Immature natural killer cell (primary cell): ENCODE results near the gene C11orf91. TPM values are rescaled to one million over a fixed set of nuclear protein-coding genes. Genes with fewer than 3 reads are reported as not detected.

Source experiments
- DNase-seq, 3 donors: peaks; one replicate each; pipeline ENCODE4 v3.0.0; 2022; ENCODE audit warnings: mixed read lengths in 1 of 3
- H3K27ac Mint-ChIP-seq, 6 donors: one replicate each; pipeline ENCODE4 v1.8.0; 2020; ENCODE audit warnings: mixed read lengths in 6 of 6, mild to moderate bottlenecking in 5 of 6, inconsistent platforms in 4 of 6, moderate library complexity in 3 of 6
- H3K27me3 Mint-ChIP-seq, 3 donors: one replicate each; pipeline ENCODE4 v1.8.0; 2020 to 2021; ENCODE audit warnings: low read depth in 3 of 3, mild to moderate bottlenecking in 3 of 3, mixed read lengths in 3 of 3, moderate library complexity in 3 of 3, inconsistent platforms in 1 of 3
- H3K36me3 Mint-ChIP-seq, 3 donors: one replicate each; pipeline ENCODE4 v1.8.0; 2020; ENCODE audit warnings: mixed read lengths in 3 of 3, inconsistent platforms in 2 of 3, mild to moderate bottlenecking in 2 of 3
- H3K4me1 Mint-ChIP-seq, 2 donors: one replicate each; pipeline ENCODE4 v1.8.0; 2020; ENCODE audit warnings: inconsistent platforms in 2 of 2, mild to moderate bottlenecking in 2 of 2, mixed read lengths in 2 of 2, moderate library complexity in 1 of 2
- H3K4me3 Mint-ChIP-seq, 5 donors: one replicate each; pipeline ENCODE4 v1.8.0; 2020; ENCODE audit warnings: mild to moderate bottlenecking in 5 of 5, mixed read lengths in 5 of 5, inconsistent platforms in 3 of 5, moderate library complexity in 3 of 5
- H3K9me3 Mint-ChIP-seq, 6 donors: one replicate each; pipeline ENCODE4 v1.8.0; 2020; ENCODE audit warnings: mild to moderate bottlenecking in 6 of 6, mixed read lengths in 6 of 6, inconsistent platforms in 4 of 6, moderate library complexity in 3 of 6
- polyA plus RNA-seq, 3 donors: library from polyadenylated mRNA; unstranded; fragments of 300-500 nt; fragmentation: Illumina TruSeq; gene quantifications; one replicate each; pipeline ENCODE4 v1.2.3, GENCODE V29; 2021

The C11orf91 gene
- polyA plus RNA-seq, 3 donors from 2014 or later, result not detected

- H3K36me3 Mint-ChIP-seq, result no peaks in the 10 kb centered on the region
- H3K27me3 Mint-ChIP-seq, result peaks cover 9 to 18% (median 12%) of the 10 kb centered on the region in 3 donors
- DNase-seq, result no peak
- H3K27ac Mint-ChIP-seq, result no peak overlapping the region
- peak overlapping the region in 1 of 5 donors; percentile 77 for H3K4me3 Mint-ChIP-seq
- peaks cover 0 to 3% (median 0%) of the 10 kb centered on the region in 6 donors for H3K9me3 Mint-ChIP-seq
- H3K4me1 Mint-ChIP-seq, result peaks cover 9 to 12% of the 10 kb centered on the region in 2 donors
Observed at GRCh38 chr11:33698921-33699320, 1.7 kb downstream of the C11orf91 start.

GRCh38 chr11:33697997-33698396, 2.6 kb downstream of the C11orf91 start:
- Mint-ChIP-seq H3K27me3 (peaks cover 9 to 18% (median 12%) of the 10 kb centered on the region in 3 donors), H3K4me1 (peaks cover 9 to 12% of the 10 kb centered on the region in 2 donors), H3K36me3 (no peaks in the 10 kb centered on the region), H3K9me3 (peaks cover 0 to 3% (median 0%) of the 10 kb centered on the region in 6 donors), H3K4me3 (no peak overlapping the region), H3K27ac (no peak overlapping the region)
- DNase-seq, result no peak

GRCh38 chr11:33696931-33697638, 3.5 kb downstream of the C11orf91 start:
- H3K4me3 Mint-ChIP-seq, result no peak overlapping the region
- no peak overlapping the region for H3K27ac Mint-ChIP-seq
- peaks cover 0 to 3% (median 0%) of the 10 kb centered on the region in 6 donors for H3K9me3 Mint-ChIP-seq

GRCh38 chr11:33696411-33696810, 4.2 kb downstream of the C11orf91 start:
- H3K27me3 Mint-ChIP-seq, result peaks cover 9 to 18% (median 12%) of the 10 kb centered on the region in 3 donors
- H3K9me3 Mint-ChIP-seq, result peaks cover 0 to 3% (median 0%) of the 10 kb centered on the region in 6 donors
- H3K27ac Mint-ChIP-seq, result no peak overlapping the region
- H3K4me1 Mint-ChIP-seq, result peaks cover 7 to 10% of the 10 kb centered on the region in 2 donors
- H3K4me3 Mint-ChIP-seq, result no peak overlapping the region
- H3K36me3 Mint-ChIP-seq, result no peaks in the 10 kb centered on the region
- DNase-seq, result no peak

More at GRCh38 chr11:33696931-33697638, 3.5 kb downstream of the C11orf91 start:
- H3K27me3 Mint-ChIP-seq, result peaks cover 9 to 18% (median 12%) of the 10 kb centered on the region in 3 donors
- no peak for DNase-seq
- no peaks in the 10 kb centered on the region for H3K36me3 Mint-ChIP-seq
- H3K4me1 Mint-ChIP-seq, result peaks cover 9 to 12% of the 10 kb centered on the region in 2 donors

GRCh38 chr11:33695051-33695566, 5.5 kb downstream of the C11orf91 start:
- no peak for DNase-seq
- peaks cover 2 to 11% (median 8%) of the 10 kb centered on the region in 3 donors for H3K27me3 Mint-ChIP-seq
- H3K27ac Mint-ChIP-seq, result no peak overlapping the region
- H3K4me3 Mint-ChIP-seq, result no peak overlapping the region
- H3K4me1 Mint-ChIP-seq, result peaks cover 0 to 4% of the 10 kb centered on the region in 2 donors
- peaks cover 0 to 3% (median 0%) of the 10 kb centered on the region in 6 donors for H3K9me3 Mint-ChIP-seq
- no peaks in the 10 kb centered on the region for H3K36me3 Mint-ChIP-seq

GRCh38 chr11:33694346-33695050, 6.1 kb downstream of the C11orf91 start:
- Mint-ChIP-seq H3K27ac (no peak overlapping the region), H3K36me3 (no peaks in the 10 kb centered on the region), H3K4me1 (no peaks in the 10 kb centered on the region), H3K27me3 (peaks cover 0 to 13% (median 5%) of the 10 kb centered on the region in 3 donors), H3K4me3 (no peak overlapping the region), H3K9me3 (no peaks in the 10 kb centered on the region)
- no peak for DNase-seq

GRCh38 chr11:33692541-33692940, 8.1 kb downstream of the C11orf91 start:
- DNase-seq, result no peak
- H3K27me3 Mint-ChIP-seq, result peaks cover 4 to 9% (median 8%) of the 10 kb centered on the region in 3 donors
- no peaks in the 10 kb centered on the region for H3K4me1 Mint-ChIP-seq
- no peak overlapping the region for H3K4me3 Mint-ChIP-seq
- H3K27ac Mint-ChIP-seq, result no peak overlapping the region
- H3K36me3 Mint-ChIP-seq, result no peaks in the 10 kb centered on the region
- peaks cover 0 to under 1% (median 0%) of the 10 kb centered on the region in 6 donors for H3K9me3 Mint-ChIP-seq

- no peaks in the 10 kb centered on the region for H3K4me1 Mint-ChIP-seq
- H3K27me3 Mint-ChIP-seq, result peaks cover 6 to 9% (median 7%) of the 10 kb centered on the region in 3 donors
- H3K27ac Mint-ChIP-seq, result no peak overlapping the region
- no peak for DNase-seq
- H3K4me3 Mint-ChIP-seq, result no peak overlapping the region
- H3K9me3 Mint-ChIP-seq, result peaks cover 0 to 4% (median under 1%) of the 10 kb centered on the region in 6 donors
- H3K36me3 Mint-ChIP-seq, result no peaks in the 10 kb centered on the region
Observed at GRCh38 chr11:33692013-33692504, 8.6 kb downstream of the C11orf91 start.

GRCh38 chr11:33691066-33691864, 9.4 kb downstream of the C11orf91 start:
- DNase-seq, result no peak
- Mint-ChIP-seq H3K4me1 (no peaks in the 10 kb centered on the region), H3K4me3 (no peak overlapping the region), H3K9me3 (peaks cover 0 to 4% (median under 1%) of the 10 kb centered on the region in 6 donors), H3K27ac (no peak overlapping the region), H3K27me3 (peaks cover 6 to 7% (median 7%) of the 10 kb centered on the region in 3 donors), H3K36me3 (no peaks in the 10 kb centered on the region)

GRCh38 chr11:33690290-33691065, 10.1 kb downstream of the C11orf91 start:
- Mint-ChIP-seq H3K27me3 (peaks cover 3 to 8% (median 7%) of the 10 kb centered on the region in 3 donors), H3K36me3 (no peaks in the 10 kb centered on the region), H3K4me1 (no peaks in the 10 kb centered on the region), H3K9me3 (peaks cover 0 to 4% (median under 1%) of the 10 kb centered on the region in 6 donors), H3K4me3 (no peak overlapping the region), H3K27ac (peak overlapping the region in 1 of 6 donors; percentile 58)
- no peak for DNase-seq

- no peaks in the 10 kb centered on the region for H3K4me1 Mint-ChIP-seq
- no peak overlapping the region for H3K27ac Mint-ChIP-seq
- no peak overlapping the region for H3K4me3 Mint-ChIP-seq
- H3K36me3 Mint-ChIP-seq, result no peaks in the 10 kb centered on the region
- H3K9me3 Mint-ChIP-seq, result peaks cover 0 to 4% (median under 1%) of the 10 kb centered on the region in 6 donors
- DNase-seq, result no peak
- peaks cover 2 to 9% (median 6%) of the 10 kb centered on the region in 3 donors for H3K27me3 Mint-ChIP-seq
Observed at GRCh38 chr11:33689501-33689900, 11.1 kb downstream of the C11orf91 start.

GRCh38 chr11:33689085-33689484, 11.5 kb downstream of the C11orf91 start:
- H3K4me3 Mint-ChIP-seq, result no peak overlapping the region
- H3K27me3 Mint-ChIP-seq, result peaks cover 2 to 9% (median 6%) of the 10 kb centered on the region in 3 donors
- no peak overlapping the region for H3K27ac Mint-ChIP-seq
- no peak for DNase-seq
- H3K4me1 Mint-ChIP-seq, result no peaks in the 10 kb centered on the region
- no peaks in the 10 kb centered on the region for H3K36me3 Mint-ChIP-seq
- peaks cover 0 to 4% (median under 1%) of the 10 kb centered on the region in 6 donors for H3K9me3 Mint-ChIP-seq
